ENCODE results near the gene GRK2. TPM values are rescaled to one million over a fixed set of nuclear protein-coding genes. Genes with fewer than 3 reads are reported as not detected.
A peak's percentile ranks its signal among the peaks of the same experiment; 100 is the strongest.

GRK2 gene
- total and polyA plus RNA-seq, 9 of the 15 experiments (the other 6 are each of a cell fraction or from before 2014, with no cell fraction given), result 0.24 to 95.8 (median 56.5) TPM

GRCh38 chr11:67237574-67237973, 28.7 kb upstream of the GRK2 start:
- Histone ChIP-seq H3K27me3 (ENCODE audit: control insufficient read depth in 2 of 2, insufficient read depth in 2 of 2, low read length in 2 of 2) (no peaks in the 10 kb centered on the region), H2AFZ (ENCODE audit: low read depth, low read length) (no peak overlapping the region), H3K79me2 (ENCODE audit: control insufficient read depth, insufficient read depth, low read length) (peaks cover 34% of the 10 kb centered on the region), H3K36me3 (ENCODE audit: control insufficient read depth, insufficient read depth, low read length) (peaks cover 20% of the 10 kb centered on the region; the same call in 2 of the 3 replicates), H3K9me1 (ENCODE audit: control insufficient read depth, insufficient read depth, low read length) (no peaks in the 10 kb centered on the region), H3K4me3 (no peak overlapping the region), H3K9me3 (replicated peaks; ENCODE audit: control insufficient read depth, insufficient read depth, low read depth, low read length) (no peaks in the 10 kb centered on the region), H3K9ac (ENCODE audit: insufficient read depth in 1 of 2, low read depth in 2 of 2, low read length in 2 of 2) (no peak overlapping the region), H3K4me2 (ENCODE audit: insufficient read depth, low read length) (no peak overlapping the region), H3K4me1 (replicated peaks in 1 of 2; ENCODE audit: control insufficient read depth in 2 of 2, insufficient read depth in 2 of 2, low read length in 2 of 2) (peaks cover 8 to 22% of the 10 kb centered on the region in 2 experiments), H4K20me1 (replicated peaks; ENCODE audit: control insufficient read depth, insufficient read depth, low read length) (peaks cover 14% of the 10 kb centered on the region), H3K27ac (ENCODE audit: extremely low read depth, low read depth, low read length) (no peak overlapping the region)
- ChIA-PET POLR2A (interaction anchor here (0.7 to 1.2 kb wide), 2 partner anchors 9 to 10 kb away, joined by 3 read pairs; no protein-coding TSS in a partner anchor), CTCF (ENCODE audit: low intra/inter-chr PET ratio) (no interaction called here)
- DNase-seq (ENCODE audit: extremely low read depth in 1 of 4, low spot score in 3 of 4) (no peak), FAIRE-seq (no peak), ATAC-seq (no peak)
- BruUV-seq (replicated peaks), result no TSS peak
- in situ Hi-C loops (cut with MboI) (no loop called here), intact Hi-C loops (cut with micrococcal nuclease) (no loop called here)
- WGBS (ENCODE audit: insufficient coverage, low coverage, missing lambda C conversion rate), result 90% methylated on average over 1 of the region's 1 CpG
- TF ChIP-seq MBD2 (IDR thresholded peaks at IDR 0.05; ENCODE audit: borderline replicate concordance, low read depth) (no peak), ZBTB40 (IDR thresholded peaks at IDR 0.05) (0 out of 2 replicates have a peak, but pooled peaks have one; percentile 63), ZBTB40 (CRISPR knock-in tag; IDR thresholded peaks at IDR 0.05) (no peak), PHF8 (IDR thresholded peaks at IDR 0.05; ENCODE audit: borderline replicate concordance, low read length) (no peak)

Data from K562 (cell line).